ENCODE results near the gene RAB1B. TPM values are rescaled to one million over a fixed set of nuclear protein-coding genes. Genes with fewer than 3 reads are reported as not detected.
A peak's percentile ranks its signal among the peaks of the same experiment; 100 is the strongest.

RAB1B gene
- total and polyA plus RNA-seq, 10 of the 15 experiments (the other 5 are each of a cell fraction or from before 2014, with no cell fraction given): 10.4 to 193 (median 96.9) TPM

DNA sequence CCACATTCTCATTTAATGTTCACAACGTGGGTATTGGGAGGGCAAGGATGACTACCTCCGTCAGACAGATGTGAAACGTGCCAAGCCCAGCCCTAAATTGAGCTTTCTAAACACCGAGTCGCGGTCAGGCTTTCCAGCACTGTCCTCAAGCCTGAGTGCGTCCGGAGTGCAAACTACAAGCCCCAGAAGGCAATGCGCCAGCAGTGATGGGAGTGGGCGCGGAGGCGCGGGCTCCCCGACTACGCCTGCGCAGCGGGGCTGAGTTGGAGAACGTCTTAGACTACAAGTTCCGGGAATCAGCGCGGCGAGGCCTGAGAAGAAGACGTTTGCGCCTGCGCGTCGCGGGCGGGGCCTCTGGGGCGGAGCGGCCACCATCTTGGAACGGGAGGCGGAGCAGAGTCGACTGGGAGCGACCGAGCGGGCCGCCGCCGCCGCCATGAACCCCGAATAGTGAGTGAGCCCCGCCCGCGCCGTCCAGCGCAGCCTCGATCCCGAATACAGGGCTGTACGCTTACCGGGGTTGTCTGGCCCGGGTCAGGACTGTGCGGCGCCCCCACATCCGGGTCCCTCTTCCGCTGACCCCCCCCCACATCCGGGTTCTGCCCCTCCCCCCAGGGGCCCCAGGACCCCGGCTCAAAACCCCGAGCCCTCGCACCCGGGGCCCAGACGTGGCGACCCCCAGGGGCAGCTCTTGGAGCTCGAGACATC lies at the start of gene RAB1B (continued):
- TF ChIP-seq, protein P1, sequence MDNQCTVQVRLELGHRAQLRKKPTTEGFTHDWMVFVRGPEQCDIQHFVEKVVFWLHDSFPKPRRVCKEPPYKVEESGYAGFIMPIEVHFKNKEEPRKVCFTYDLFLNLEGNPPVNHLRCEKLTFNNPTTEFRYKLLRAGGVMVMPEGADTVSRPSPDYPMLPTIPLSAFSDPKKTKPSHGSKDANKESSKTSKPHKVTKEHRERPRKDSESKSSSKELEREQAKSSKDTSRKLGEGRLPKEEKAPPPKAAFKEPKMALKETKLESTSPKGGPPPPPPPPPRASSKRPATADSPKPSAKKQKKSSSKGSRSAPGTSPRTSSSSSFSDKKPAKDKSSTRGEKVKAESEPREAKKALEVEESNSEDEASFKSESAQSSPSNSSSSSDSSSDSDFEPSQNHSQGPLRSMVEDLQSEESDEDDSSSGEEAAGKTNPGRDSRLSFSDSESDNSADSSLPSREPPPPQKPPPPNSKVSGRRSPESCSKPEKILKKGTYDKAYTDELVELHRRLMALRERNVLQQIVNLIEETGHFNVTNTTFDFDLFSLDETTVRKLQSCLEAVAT (IDR thresholded peaks at IDR 0.05): no peak
- no peak for TF ChIP-seq ZZZ3 (IDR thresholded peaks at IDR 0.05; ENCODE audit: control insufficient read depth, insufficient read length, low read depth)
- TF ChIP-seq RAD51 (IDR thresholded peaks at IDR 0.05): no peak
- TF ChIP-seq, protein P2, sequence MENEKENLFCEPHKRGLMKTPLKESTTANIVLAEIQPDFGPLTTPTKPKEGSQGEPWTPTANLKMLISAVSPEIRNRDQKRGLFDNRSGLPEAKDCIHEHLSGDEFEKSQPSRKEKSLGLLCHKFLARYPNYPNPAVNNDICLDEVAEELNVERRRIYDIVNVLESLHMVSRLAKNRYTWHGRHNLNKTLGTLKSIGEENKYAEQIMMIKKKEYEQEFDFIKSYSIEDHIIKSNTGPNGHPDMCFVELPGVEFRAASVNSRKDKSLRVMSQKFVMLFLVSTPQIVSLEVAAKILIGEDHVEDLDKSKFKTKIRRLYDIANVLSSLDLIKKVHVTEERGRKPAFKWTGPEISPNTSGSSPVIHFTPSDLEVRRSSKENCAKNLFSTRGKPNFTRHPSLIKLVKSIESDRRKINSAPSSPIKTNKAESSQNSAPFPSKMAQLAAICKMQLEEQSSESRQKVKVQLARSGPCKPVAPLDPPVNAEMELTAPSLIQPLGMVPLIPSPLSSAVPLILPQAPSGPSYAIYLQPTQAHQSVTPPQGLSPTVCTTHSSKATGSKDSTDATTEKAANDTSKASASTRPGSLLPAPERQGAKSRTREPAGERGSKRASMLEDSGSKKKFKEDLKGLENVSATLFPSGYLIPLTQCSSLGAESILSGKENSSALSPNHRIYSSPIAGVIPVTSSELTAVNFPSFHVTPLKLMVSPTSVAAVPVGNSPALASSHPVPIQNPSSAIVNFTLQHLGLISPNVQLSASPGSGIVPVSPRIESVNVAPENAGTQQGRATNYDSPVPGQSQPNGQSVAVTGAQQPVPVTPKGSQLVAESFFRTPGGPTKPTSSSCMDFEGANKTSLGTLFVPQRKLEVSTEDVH (IDR thresholded peaks at IDR 0.05; ENCODE audit: low read depth, partially characterized antibody): no peak
- TF ChIP-seq SIX5 (IDR thresholded peaks at IDR 0.05; ENCODE audit: low read depth, low read length, severe bottlenecking): peak; percentile 91
- peak; percentile 59; the same call in 1 of the 2 replicates for TF ChIP-seq SIN3A (IDR thresholded peaks at IDR 0.05; ENCODE audit: low read depth, low read length)
- TF ChIP-seq PAX8 (IDR thresholded peaks at IDR 0.05): no peak
- TF ChIP-seq, protein P3, sequence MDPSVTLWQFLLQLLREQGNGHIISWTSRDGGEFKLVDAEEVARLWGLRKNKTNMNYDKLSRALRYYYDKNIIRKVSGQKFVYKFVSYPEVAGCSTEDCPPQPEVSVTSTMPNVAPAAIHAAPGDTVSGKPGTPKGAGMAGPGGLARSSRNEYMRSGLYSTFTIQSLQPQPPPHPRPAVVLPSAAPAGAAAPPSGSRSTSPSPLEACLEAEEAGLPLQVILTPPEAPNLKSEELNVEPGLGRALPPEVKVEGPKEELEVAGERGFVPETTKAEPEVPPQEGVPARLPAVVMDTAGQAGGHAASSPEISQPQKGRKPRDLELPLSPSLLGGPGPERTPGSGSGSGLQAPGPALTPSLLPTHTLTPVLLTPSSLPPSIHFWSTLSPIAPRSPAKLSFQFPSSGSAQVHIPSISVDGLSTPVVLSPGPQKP (IDR thresholded peaks at IDR 0.05; ENCODE audit: low read depth, low read length): peak; percentile 61
- peak; percentile 33; the same call in 1 of the 2 replicates for TF ChIP-seq MTA3 (IDR thresholded peaks at IDR 0.05; ENCODE audit: borderline replicate concordance, low read length)
- TF ChIP-seq NR2C1 (IDR thresholded peaks at IDR 0.05): peak; percentile 60
- peak; percentile 55; the same call in 1 of the 2 replicates for TF ChIP-seq NR2F1 (conservative IDR thresholded peaks at IDR 0.05)
- TF ChIP-seq PAX5 (IDR thresholded peaks at IDR 0.05; ENCODE audit: borderline replicate concordance, low read depth, low read length): peak; percentile 55; the same call in 1 of the 2 replicates
- no peak for TF ChIP-seq RCOR1 (conservative IDR thresholded peaks at IDR 0.05; ENCODE audit: low read depth, low read length)
- TF ChIP-seq YBX1 (IDR thresholded peaks at IDR 0.05): no peak
- TF ChIP-seq NFYA (IDR thresholded peaks at IDR 0.05; ENCODE audit: borderline replicate concordance, low read depth, low read length): no peak
- TF ChIP-seq, protein P4, sequence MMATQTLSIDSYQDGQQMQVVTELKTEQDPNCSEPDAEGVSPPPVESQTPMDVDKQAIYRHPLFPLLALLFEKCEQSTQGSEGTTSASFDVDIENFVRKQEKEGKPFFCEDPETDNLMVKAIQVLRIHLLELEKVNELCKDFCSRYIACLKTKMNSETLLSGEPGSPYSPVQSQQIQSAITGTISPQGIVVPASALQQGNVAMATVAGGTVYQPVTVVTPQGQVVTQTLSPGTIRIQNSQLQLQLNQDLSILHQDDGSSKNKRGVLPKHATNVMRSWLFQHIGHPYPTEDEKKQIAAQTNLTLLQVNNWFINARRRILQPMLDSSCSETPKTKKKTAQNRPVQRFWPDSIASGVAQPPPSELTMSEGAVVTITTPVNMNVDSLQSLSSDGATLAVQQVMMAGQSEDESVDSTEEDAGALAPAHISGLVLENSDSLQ (IDR thresholded peaks at IDR 0.05): no peak
- TF ChIP-seq, protein P5, sequence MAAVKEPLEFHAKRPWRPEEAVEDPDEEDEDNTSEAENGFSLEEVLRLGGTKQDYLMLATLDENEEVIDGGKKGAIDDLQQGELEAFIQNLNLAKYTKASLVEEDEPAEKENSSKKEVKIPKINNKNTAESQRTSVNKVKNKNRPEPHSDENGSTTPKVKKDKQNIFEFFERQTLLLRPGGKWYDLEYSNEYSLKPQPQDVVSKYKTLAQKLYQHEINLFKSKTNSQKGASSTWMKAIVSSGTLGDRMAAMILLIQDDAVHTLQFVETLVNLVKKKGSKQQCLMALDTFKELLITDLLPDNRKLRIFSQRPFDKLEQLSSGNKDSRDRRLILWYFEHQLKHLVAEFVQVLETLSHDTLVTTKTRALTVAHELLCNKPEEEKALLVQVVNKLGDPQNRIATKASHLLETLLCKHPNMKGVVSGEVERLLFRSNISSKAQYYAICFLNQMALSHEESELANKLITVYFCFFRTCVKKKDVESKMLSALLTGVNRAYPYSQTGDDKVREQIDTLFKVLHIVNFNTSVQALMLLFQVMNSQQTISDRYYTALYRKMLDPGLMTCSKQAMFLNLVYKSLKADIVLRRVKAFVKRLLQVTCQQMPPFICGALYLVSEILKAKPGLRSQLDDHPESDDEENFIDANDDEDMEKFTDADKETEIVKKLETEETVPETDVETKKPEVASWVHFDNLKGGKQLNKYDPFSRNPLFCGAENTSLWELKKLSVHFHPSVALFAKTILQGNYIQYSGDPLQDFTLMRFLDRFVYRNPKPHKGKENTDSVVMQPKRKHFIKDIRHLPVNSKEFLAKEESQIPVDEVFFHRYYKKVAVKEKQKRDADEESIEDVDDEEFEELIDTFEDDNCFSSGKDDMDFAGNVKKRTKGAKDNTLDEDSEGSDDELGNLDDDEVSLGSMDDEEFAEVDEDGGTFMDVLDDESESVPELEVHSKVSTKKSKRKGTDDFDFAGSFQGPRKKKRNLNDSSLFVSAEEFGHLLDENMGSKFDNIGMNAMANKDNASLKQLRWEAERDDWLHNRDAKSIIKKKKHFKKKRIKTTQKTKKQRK (IDR thresholded peaks at IDR 0.05; ENCODE audit: low read depth, low read length): no peak
- peak; percentile 64; the same call in 1 of the 2 replicates for TF ChIP-seq TBL1XR1 (IDR thresholded peaks at IDR 0.05; ENCODE audit: low read depth, low read length)
- TF ChIP-seq WRNIP1 (IDR thresholded peaks at IDR 0.05; ENCODE audit: borderline replicate concordance, low read depth, low read length): 0 out of 2 replicates have a peak, but pooled peaks have one; percentile 24
- TF ChIP-seq IKZF1 (conservative IDR thresholded peaks at IDR 0.05): peak; percentile 95
- TF ChIP-seq DPF2 (IDR thresholded peaks at IDR 0.05): peak; percentile 55; the same call in 1 of the 2 replicates
